Ishikawa (cell line): ENCODE measurements around the gene GALNT2.

ENCODE experiments used
- CEBPB ChIP-seq: IDR thresholded peaks from 2 replicates; pipeline ENCODE4 v1.6.1; 2012
- EGR1 ChIP-seq: IDR thresholded peaks from 2 replicates; pipeline ENCODE4 v1.6.1; 2012
- EP300 ChIP-seq: IDR thresholded peaks from 2 replicates; pipeline ENCODE4 v1.6.1; 2012; ENCODE audit warnings: borderline replicate concordance
- FOXM1 ChIP-seq: IDR thresholded peaks from 2 replicates; pipeline ENCODE4 v1.6.1; 2012; ENCODE audit warnings: low read depth, borderline replicate concordance
- TAF1 ChIP-seq: IDR thresholded peaks from 2 replicates; pipeline ENCODE4 v1.6.1; 2012; ENCODE audit warnings: low read depth, mild to moderate bottlenecking
- TF ChIP-seq, protein P1 (sequence below): IDR thresholded peaks from 2 replicates; pipeline ENCODE4 v1.6.1; 2012; ENCODE audit warnings: low read depth, mild to moderate bottlenecking
- TF ChIP-seq, protein P2 (sequence below): IDR thresholded peaks from 2 replicates; pipeline ENCODE4 v1.6.1; 2012
- TF ChIP-seq, protein P3 (sequence below): IDR thresholded peaks from 2 replicates; pipeline ENCODE4 v1.6.1; 2012

DNA sequence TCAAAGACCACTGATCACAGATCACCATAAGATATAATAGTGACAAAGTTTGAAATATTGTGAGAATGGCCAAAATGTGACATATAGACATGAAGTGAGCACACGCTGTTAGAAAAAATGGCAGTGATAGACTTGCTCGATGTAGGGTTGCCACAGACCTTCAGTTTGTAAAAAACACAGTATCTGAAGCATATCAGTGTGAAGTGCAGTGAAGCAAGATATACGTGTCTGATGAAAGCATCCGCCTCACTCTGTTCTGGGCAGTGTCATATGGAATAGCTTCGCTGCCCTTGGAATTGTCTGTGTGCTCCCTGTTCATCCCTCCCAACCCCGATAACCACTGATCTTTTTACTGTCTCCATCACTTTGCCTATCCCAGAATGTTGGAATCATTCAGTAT lies 50.7 kb downstream of the GALNT2 start:
- TF ChIP-seq, protein P1, sequence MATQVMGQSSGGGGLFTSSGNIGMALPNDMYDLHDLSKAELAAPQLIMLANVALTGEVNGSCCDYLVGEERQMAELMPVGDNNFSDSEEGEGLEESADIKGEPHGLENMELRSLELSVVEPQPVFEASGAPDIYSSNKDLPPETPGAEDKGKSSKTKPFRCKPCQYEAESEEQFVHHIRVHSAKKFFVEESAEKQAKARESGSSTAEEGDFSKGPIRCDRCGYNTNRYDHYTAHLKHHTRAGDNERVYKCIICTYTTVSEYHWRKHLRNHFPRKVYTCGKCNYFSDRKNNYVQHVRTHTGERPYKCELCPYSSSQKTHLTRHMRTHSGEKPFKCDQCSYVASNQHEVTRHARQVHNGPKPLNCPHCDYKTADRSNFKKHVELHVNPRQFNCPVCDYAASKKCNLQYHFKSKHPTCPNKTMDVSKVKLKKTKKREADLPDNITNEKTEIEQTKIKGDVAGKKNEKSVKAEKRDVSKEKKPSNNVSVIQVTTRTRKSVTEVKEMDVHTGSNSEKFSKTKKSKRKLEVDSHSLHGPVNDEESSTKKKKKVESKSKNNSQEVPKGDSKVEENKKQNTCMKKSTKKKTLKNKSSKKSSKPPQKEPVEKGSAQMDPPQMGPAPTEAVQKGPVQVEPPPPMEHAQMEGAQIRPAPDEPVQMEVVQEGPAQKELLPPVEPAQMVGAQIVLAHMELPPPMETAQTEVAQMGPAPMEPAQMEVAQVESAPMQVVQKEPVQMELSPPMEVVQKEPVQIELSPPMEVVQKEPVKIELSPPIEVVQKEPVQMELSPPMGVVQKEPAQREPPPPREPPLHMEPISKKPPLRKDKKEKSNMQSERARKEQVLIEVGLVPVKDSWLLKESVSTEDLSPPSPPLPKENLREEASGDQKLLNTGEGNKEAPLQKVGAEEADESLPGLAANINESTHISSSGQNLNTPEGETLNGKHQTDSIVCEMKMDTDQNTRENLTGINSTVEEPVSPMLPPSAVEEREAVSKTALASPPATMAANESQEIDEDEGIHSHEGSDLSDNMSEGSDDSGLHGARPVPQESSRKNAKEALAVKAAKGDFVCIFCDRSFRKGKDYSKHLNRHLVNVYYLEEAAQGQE, result no peak
- no peak for TF ChIP-seq CEBPB
- TF ChIP-seq TAF1, result no peak
- no peak for TF ChIP-seq EP300
- TF ChIP-seq, protein P2, sequence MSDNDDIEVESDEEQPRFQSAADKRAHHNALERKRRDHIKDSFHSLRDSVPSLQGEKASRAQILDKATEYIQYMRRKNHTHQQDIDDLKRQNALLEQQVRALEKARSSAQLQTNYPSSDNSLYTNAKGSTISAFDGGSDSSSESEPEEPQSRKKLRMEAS, result no peak
- no peak for TF ChIP-seq FOXM1
- no peak for TF ChIP-seq EGR1
- TF ChIP-seq, protein P3, sequence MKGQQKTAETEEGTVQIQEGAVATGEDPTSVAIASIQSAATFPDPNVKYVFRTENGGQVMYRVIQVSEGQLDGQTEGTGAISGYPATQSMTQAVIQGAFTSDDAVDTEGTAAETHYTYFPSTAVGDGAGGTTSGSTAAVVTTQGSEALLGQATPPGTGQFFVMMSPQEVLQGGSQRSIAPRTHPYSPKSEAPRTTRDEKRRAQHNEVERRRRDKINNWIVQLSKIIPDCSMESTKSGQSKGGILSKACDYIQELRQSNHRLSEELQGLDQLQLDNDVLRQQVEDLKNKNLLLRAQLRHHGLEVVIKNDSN, result no peak
